GM12873 (cell line): ENCODE measurements around the gene MAD2L2.

Experiments used
- TF ChIP-seq, protein P1 (sequence below): IDR thresholded peaks from 2 replicates; pipeline ENCODE4 v1.5.1; 2012; ENCODE audit warnings: low read depth, mild to moderate bottlenecking, moderate library complexity, low read length, control low read depth; ENCODE audit not compliant: insufficient read depth; ENCODE audit errors: missing control alignments

MAD2L2 gene

DNA sequence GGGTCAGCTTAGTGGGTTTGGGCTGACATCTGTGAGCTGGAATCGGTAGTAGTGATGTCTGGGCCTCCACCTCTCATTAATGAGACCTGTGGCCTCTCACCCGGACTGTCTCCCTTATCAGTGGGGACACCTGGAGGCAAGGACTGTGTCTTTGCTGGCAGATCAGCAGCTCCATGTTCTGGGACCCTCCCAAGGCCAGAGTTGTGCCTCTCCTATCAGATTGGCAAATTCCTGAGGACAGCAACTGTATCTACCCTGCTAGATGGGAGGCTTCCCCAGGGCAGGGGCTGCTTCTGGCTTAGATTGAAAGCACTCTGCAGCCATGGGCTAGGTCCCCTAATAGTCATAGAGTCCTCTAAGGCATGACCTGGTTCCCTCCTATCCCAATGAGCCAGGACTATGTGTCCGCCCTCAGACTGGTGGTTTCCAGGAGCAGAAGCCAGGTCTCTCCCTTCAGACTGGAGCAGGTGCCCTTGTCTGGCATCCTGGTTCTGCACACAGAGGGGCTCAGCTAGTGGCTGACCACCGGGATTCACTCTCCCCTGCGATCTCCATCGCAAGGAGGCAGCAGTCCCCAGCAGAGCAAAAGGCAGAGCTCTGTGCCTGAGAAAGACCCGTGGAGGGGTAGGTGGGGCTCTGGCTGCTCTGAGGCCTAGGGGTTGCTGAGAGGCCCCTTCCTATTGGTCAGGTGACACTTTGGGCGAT lies 16.4 kb upstream of the MAD2L2 start:
- TF ChIP-seq, protein P1, sequence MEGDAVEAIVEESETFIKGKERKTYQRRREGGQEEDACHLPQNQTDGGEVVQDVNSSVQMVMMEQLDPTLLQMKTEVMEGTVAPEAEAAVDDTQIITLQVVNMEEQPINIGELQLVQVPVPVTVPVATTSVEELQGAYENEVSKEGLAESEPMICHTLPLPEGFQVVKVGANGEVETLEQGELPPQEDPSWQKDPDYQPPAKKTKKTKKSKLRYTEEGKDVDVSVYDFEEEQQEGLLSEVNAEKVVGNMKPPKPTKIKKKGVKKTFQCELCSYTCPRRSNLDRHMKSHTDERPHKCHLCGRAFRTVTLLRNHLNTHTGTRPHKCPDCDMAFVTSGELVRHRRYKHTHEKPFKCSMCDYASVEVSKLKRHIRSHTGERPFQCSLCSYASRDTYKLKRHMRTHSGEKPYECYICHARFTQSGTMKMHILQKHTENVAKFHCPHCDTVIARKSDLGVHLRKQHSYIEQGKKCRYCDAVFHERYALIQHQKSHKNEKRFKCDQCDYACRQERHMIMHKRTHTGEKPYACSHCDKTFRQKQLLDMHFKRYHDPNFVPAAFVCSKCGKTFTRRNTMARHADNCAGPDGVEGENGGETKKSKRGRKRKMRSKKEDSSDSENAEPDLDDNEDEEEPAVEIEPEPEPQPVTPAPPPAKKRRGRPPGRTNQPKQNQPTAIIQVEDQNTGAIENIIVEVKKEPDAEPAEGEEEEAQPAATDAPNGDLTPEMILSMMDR: no peak

DNA sequence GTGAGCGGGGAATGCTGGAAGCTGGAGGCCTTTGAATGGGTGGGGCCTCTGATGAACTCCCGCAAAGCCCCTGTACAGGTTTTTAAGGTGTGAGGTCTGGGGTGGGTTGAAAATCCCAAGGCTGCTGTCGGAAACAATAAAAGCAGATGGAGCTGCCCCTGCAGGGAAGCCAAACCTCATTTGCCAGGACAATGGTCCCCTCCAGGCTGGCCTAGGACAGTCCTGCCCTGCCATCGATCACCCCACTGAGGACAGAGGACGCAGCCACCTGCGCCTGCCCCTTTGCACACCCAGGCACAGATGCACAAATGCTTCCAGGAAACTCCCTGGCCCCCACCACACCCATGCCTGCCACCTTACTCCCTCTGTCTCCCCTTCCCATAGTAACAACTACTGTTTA lies 14.9 kb upstream of the MAD2L2 start:
- TF ChIP-seq, protein P1: no peak

DNA sequence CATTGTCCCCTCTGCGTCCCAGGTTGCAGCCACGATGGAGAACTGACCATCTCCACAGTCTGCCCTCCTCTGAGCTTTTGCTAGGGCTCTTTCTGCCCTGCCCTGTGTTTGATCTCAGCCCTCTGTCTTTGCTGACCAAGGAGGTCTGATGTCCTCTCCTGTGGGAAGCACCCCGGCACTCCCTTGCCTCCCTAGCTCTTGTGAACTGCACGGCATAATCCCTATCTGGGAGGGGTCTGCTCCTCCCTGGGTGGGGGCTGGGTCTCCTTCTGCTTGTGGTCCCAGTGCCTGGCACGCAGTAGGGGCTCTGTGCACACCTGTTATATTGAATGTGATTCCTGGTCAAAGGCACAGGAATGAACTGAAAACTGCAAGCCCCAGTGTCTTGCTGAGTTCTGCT lies 13.0 kb upstream of the MAD2L2 start:
- TF ChIP-seq, protein P1: no peak

DNA sequence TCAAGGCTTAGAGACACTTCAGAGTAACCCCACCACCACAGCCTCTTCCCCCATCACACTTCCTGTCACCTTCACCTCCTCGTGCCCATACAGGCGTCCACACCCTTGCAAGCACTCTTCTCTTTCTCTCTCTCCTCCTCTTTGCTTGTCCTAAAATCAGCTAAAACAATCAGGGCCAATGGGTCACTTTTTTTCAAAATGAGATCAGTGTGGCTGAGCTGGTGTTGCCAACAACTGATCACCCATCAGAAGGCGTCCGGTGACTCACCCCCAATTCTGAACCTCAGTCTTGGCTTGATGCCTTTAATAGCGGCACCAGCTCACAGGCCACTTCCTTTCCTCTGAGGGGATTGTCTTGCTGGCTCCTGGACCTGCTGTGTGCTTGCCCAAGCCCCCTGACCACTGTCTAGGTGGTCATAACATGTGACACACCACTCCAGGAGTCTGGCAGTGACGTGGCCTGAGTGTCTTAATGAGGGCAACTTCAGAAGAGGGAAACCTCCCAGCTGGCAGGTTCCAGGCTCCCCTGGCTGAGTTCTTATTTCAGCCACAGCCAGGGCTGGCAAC lies 12.2 kb upstream of the MAD2L2 start:
- TF ChIP-seq, protein P1: no peak

DNA sequence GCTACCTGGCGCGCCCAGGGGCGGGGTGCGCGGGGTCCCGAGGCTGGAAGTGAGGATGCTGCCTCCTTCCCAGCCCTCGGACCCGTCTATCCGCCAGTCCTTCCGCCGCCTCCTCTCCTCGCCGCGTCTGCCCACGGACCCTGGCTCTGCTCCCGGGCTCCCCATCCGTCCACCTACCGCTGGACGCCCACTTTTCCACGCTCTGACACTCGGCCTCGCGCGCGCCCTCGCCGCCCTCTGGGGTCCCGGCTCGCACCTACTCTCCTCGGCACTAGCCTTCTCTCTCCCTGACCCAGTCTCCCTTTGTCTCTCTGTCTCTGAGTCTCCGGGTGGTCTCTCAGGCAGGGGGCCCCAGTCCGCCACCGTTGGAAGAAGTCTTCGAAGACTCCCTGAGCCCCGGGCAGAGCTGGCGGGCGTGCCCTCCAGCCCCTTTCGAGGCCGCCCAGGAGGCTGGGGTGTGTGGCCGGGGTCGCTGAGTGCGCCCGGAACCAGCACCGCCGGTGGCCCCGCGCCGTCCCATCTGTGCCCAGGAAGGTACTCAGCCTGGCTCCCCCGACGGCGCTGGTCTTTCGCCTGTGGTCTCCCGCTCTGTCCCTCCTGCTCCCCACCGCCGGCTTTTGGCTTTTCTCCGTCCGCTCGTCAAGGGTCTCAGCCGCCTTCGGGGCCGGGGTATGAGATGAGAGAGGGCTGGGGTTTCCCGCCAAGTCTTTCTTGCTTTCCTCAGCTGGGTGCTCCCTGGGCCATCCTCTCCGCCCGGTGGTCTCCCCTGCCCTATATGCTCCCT lies 11.2 kb upstream of the MAD2L2 start:
- TF ChIP-seq, protein P1: no peak

DNA sequence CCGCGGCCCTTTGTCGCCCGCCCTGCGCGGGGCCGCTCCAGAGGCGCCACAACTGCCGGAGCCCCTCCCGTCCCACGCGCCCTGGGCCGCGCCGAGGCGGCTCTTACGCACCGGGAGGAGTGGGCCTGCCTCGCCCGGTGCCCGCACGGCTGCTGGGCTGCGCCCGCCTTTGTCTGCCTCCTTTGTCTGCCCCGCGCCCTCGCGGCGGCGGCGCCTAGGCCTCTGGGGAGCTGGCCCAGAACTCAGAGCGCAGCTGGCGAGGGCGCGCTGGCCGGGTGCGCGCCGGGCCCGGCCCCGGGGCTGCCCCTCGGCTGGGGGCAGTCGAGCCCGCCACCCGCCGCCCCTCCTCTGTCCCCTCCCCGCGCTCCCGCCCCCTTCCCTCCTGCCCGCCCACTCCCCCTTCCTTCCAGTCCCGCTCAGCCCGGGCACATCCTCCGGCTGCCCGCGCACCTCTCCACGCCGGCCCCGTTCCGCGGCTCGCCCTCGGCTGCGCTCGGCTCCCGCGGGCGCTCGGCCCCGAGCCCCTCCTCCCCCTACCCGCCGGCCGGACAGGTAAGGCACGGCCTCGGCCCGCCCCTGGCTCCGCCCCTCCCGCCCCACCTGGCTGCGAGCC lies 10.5 kb upstream of the MAD2L2 start, which contains the start of gene DRAXIN:
TSS of gene DRAXIN (plus strand) at position 409 of the 613 bp plus-strand sequence. CDS start 14,549 bp downstream, outside the sequence.
- TF ChIP-seq, protein P1: no peak
